ENCODE measurements around the gene WWOX.

The WWOX gene

DNA sequence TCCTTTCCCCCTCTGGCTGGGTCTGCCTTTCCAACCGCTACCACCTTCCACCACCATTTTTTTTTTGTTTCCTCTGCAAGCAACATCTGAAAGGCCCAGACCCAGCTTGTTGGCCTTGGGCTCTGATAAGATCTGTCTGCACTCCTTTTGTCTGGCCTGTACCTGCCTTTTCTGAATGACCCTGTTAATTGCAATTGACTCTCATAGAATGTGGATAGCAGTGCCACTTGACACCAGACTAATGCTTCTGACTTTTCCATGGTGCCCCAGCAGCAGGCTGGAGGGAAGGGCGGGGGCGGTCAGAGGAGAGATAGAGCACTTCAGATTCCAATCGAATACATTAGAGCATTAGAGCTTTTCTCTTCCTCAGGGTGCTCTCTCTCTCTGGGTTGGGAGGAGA, 538.9 kb downstream of the WWOX start:
- DNase-seq (ENCODE audit: low read depth in 1 of 2, low spot score in 1 of 2) = no peak

DNA sequence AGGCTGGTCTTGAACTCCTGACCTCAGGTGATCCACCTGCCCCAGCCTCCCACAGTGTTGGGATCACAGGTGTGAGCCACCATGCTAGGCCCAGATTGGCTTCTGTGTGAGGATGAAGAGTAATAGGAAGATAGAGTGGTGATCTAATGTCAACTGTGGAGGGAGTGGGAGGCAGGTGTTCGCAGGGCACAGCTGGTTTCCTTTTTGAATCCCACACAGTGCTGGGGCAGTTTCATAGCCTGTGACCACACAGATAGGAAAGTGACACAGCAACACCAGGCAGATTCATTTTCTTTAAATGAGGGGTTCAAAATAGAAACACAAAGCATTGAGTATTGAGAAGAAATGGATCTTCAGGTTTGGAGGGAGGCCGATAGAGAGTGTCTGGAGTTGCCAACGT, 540.3 kb downstream of the WWOX start:
- no peak for DNase-seq (ENCODE audit: low read depth in 1 of 2, low spot score in 1 of 2)

DNA sequence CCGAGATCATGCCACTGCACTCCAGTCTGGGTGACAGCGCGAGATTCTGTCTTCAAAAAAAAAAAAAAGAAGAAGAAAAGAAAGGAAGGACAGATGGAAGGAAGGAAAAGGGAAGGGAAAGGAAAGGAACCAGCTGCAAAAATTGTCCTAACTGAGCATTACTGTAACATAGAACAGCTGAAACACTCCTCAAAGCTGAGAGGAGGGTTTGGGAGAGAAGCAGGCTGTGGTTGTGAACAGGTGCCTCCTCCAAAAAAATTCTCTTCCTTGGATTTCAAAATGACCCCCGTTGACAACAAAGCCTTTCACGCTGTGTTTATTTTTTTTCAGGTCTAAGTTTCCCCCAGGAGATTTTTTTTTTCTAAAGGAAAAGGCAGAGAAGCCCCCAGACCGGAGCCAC, 541.4 kb downstream of the WWOX start:
- DNase-seq (ENCODE audit: low read depth in 1 of 2, low spot score in 1 of 2) = no peak

DNA sequence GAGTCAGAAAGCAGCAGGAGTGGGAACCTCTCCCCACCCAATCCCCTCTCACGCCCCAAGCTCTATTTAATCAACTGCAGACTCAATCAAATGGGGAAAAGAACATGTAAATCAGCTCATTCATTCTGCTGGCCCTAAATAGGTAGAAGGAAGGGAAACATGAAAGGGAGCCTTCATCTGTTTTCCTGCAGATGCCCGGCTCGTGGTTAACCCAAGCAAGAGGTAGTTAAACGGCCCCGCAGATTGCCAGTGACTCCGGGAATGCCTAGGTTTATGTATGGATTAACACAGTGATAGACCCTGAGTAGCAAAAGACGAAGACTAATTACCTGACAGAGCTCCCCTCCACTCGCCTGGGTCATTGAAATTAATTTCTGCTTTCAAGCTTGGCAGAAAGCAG, 542.0 kb downstream of the WWOX start:
- no peak for DNase-seq (ENCODE audit: low read depth in 1 of 2, low spot score in 1 of 2)

DNA sequence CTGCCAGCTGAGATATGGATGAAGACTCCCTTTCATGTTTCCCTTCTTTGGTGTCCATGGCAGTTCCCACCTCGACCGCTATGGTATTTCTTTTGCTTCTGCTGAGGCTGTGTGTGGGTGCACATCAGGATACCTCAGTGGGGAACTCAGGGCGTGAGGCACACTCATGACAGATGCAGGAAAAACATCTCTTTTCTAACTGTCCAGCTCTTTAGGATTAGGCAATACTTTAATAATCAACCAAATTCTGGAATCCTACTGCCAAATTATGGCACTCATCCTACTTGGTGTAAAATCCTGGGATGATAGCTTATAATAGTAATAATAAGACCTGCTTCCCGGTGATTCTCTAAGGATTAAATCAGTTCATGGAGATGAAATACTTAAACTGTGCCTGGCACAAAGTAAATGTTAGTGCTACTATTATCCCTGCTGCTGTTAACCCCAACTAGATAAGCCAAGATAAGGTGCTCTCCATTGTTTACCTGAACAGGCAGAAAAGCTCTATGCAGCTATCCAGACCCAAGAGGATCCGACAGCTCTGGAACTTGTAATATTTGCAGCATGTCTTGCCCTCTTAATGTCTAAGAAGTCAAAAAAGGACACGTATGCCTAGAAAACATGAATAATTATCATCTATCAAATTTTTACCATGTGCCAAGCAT, 543.3 kb downstream of the WWOX start:
- DNase-seq (ENCODE audit: low read depth in 1 of 2, low spot score in 1 of 2) = no peak

DNA sequence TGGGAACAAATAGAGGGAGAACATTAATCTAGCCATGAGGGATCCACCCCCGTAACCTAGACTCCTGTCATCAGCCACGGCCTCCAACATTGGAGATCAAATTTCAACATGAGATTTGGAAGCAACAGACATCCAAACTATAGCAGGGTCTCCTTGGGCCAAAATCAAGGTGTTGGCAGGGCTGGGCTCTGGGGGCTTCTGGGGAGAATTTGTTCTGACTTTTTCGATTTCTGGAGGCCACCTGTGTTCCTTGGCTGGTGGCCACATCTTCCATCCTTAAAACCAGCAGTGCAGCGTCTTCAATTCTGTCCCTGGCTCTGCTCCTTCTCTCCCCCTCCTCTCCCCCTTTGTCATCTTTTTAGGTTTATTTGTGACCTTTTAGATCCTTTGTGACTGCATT, 546.2 kb downstream of the WWOX start:
- no peak for DNase-seq (ENCODE audit: low read depth in 1 of 2, low spot score in 1 of 2)

DNA sequence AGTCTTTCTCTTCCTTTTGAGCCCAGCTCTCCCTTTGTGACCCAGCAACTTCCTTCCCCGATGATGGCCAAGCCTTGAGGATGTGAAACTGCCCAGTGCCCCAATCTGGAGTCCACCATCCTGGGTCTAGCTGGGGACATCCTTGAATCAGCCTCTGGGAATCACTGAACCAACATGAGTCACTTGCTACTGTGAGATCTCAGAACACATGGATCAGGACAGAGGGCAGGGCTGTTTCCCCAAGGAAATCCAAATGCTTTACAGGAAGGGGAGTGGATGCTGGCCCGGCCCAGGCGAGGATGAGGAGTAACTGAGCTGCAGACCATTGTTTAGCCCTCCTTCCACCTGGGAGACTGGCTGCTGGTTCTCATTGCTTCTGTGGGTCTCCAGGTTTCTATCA, 547.6 kb downstream of the WWOX start:
- no peak for DNase-seq (ENCODE audit: low read depth in 1 of 2, low spot score in 1 of 2)

DNA sequence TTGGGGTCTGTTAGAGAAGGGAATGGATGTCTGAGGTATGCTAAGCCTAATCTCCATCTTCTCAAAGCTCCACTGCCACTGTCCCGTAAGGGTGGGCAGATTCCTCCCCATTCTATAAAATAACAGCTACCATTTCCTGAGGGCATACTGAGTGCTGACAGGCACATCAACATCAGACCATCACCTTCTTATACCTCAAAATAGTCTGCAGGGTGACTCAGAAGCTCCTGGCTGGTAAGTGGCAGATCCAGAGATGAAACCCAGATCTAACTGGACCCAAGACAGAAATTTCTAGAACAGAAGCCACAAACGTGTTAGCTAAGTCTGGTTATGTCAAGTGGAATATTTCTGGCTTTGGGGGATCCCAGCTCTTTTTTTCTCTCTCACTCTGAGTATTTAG, 548.0 kb downstream of the WWOX start:
- DNase-seq (ENCODE audit: low read depth in 1 of 2, low spot score in 1 of 2) = no peak

DNA sequence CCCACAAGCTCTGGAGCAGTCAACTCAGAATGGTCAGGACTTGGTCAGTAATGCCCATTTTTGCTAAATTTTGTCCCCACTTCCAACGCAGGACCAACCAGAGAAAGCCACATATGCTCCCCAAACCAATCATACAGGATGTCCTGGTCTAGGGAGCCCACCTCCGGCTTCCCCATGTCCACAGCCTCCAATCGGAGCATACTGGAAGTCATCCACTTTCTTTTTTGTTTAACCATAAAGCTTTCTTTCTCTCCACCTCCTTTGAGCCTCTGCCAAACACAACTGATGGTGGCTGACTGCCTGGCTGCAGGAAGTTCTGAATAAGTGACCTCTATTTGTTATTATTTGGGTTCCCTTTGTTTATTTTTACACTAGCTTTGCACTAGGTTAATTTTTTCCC, 549.1 kb downstream of the WWOX start:
- no peak for DNase-seq (ENCODE audit: low read depth in 1 of 2, low spot score in 1 of 2)

DNA sequence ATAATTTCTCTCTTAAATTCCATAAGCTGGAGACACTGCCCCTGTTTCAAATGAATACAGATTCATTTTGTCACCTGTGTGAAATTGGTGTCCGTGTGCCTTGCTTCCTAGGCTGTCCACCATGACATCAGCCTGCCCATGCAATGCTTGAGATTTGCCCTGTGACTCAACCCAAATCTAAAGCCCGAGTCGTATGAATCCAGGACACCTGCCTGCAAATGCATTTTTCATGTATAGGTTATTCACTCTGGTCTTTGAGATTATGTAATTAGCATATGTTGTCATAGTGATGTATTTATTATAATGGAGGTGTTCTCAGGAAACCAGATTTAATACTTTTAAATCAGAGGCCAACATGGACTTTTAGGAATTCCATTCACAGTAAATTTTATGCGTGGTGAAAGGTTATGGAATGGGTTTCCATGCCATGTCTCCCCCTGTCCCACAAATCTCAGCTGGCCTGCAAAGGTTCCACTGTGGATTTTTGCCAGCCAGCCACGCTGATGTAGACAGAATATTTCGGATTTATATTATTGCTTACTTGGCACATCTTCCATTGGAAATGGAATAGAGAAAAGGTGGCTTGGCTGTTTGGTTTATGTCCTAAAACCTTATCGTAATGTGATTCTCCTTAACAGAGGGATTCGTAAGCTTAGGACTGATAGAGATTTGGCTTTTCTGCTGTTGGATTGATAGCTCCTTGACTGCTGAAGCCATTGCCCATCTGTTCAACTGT, 551.1 kb downstream of the WWOX start:
- DNase-seq (ENCODE audit: low read depth in 1 of 2, low spot score in 1 of 2) = no peak

DNA sequence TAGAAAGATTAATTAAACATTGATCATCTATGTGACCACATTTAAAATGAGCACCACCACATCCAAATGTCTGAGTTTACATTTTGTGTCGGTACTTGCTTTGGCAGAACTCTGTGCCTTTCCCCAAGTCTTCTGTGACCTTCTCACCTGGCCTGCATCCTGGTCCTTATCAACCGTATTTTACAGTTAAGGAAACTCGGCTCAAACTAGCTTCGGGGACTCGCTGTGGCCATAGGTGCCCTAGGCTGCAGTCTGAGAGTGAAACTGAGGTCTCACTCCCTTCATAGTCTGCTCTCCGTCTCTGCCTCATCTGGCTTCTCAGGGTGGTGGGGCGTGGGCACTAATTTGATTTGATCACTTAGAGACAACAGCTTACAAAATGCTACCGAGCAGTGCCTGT, 555.5 kb downstream of the WWOX start:
- no peak for DNase-seq (ENCODE audit: low read depth in 1 of 2, low spot score in 1 of 2)

DNA sequence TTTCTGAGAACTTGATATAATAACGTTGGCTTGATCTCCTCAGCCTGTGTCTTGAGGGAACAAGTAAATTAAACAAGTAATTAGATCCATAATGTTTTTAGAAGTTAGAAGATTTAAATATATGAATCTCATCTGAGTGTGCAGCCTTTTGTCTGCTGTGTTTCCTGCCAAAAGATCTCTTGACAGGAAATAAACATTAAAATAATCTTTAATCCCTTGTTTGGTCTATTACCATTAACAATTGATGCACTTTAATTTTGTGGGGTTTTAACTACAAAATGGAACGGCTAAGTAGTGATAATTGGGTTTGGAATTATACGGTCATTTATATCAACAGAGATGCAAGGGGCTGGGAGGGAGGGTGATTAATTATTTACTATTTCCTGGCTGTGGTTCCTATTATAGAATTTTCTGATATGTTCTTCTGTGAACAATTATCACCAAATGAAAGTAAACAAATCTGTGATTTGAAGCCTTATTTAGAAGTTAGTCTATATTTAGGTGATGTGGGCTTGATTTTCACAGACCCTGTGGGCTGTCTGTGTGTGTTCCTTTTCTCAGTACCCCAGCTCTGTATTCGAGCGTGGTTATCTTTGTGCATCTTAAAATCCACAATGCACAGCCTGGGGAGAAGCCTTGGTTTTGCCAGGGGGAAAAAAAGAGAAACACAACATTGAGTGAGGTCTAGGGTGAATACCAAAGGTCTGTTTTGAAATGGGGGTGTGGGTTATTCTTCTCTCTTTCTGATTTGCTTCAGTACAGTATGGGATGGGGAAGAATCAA, 556.1 kb downstream of the WWOX start:
- DNase-seq (ENCODE audit: low read depth in 1 of 2, low spot score in 1 of 2) = no peak

DNA sequence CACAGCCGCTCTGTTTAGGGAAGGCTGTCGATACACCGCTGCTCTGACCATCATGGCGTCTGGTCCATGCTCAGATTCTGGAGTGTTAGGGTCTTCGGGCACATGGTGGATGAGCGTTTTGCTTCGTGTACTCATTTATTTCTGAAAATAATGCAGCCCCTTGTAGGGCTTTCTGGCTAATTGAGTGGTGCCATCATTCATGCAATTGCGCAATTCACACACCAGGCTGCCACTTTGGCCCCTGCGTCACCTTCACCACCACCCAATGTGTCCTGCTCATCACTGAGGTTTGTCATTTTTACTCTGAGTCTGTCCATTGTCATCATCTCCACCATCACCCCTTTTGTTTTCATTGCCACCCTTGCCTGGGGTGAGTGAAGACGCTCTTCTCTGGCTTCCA, 557.4 kb downstream of the WWOX start:
- DNase-seq (ENCODE audit: low read depth in 1 of 2, low spot score in 1 of 2) = no peak

DNA sequence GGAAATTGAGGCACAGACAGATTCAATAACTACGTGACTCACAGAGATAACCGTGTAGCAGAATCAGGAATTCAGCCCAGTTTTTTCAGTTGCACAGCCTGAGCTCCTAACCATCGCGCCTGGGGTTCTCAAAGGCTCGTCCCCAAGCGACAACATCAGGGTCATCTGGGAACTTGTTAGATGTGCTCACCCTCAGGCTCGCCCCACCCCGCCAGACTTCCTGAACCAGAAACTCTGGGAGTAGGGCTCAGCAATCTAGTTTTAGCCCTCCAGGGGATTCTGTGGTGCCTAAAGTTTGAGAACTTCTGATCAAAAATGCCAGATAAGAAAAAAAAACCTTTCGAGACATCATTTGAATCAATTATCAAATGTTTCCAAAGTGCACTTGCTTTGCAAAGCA, 559.8 kb downstream of the WWOX start:
- no peak for DNase-seq (ENCODE audit: low read depth in 1 of 2, low spot score in 1 of 2)

DNA sequence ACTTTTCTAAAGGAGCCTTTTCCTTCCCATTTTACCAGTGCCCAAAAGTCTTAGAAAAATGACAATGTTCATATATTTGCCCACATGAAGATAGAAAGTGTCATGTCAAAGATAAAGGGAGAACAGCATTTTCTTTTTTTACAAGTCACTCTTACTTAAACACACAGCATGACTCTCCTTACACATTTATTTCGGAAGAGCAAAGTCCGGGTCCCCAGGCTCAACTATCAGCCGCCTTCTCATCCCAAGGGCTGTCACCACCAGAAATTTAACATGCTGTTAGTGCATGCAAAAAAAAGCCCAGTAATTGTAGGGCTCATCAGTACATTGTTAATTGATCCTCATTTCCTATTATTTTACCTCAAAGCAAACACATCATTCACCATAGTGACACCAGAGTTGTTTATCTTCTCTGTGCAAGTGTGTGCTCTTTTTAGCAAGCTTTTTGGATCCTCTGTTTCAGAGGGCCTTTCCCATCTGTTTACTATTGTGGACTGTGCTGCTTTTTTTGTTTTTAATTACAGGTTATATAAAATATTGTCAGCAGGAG, 560.3 kb downstream of the WWOX start:
- DNase-seq (ENCODE audit: low read depth in 1 of 2, low spot score in 1 of 2) = no peak

DNA sequence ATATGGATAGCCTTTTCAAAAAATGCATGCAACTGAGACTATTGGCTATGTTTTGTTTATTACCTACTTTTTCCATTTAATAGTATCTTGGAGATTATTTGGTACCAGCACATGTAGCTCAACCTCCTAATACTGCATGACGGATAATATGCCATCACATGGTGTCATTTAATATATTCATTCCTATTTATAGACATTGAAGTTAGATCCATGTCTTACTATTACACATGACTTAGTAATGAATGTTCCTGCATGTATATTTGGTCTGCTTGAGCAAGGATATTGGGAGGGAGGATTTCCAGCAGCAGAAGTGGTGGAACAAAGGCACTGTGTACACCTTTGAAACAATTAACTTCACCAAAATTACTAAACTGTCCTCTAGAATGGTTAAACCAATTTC, 561.3 kb downstream of the WWOX start:
- no peak for DNase-seq (ENCODE audit: low read depth in 1 of 2, low spot score in 1 of 2)

DNA sequence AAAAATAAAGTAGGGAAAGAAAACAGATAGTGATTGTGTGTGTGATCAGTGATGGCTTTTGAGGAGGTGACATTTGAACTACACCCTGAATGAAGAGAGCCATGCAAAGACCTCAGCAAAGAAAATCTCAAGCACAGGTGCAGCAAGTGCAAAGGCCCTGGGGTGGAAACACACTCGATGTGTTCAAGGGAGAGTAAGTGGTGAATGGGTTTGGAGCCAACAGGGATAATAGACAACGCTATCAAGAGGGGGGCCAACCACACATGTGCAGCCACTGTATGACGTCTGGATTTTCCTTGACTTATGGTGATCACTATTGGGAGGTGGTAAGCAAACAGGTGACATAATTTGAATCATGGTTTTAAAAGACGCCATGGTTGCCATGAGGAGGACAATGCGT, 564.2 kb downstream of the WWOX start:
- no peak for DNase-seq (ENCODE audit: low read depth in 1 of 2, low spot score in 1 of 2)

DNA sequence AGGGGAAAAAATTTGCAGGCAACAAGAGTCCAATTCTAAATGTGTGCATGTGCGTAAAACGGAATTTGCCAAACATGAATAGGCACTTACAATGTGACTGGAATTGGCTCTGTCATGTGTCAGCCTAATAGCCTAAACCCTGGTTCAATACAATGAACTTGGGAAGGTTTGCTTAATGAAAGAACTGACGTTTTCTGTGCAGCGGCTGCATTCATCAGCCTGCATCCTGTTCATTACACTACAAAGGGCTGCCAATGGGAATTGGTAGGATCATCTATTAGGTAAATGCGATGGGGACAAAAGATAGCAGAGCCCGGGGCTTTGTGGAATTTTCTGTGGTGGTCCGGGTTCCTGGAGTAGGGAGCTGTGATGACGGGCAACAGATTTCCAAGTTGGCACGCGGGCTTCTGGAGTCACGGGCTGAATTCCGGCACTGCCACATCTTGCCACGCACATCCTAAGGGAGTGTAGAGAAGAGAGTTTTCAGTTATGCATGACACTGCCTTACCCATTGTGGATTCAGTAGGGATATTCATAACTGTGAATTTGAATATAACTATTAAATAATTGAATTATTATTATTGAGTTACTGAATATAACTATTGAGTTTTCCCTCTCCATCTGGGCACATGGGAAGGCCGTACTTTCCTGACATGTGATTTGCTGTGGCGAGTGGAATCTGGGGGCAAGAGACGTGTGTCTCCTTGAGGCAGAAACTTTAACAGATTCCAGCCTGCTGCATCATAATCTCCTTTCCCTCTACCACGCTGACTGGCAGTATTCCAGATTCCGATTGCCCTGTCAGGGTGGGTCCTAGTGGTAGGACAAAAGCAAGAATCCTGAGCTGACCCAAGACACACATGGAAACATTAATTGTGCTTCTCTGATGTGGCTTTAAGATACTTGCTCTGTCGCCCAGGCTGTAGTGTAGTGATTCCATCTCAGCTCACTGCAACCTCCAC, 565.6 kb downstream of the WWOX start:
- DNase-seq (ENCODE audit: low read depth in 1 of 2, low spot score in 1 of 2) = no peak

DNA sequence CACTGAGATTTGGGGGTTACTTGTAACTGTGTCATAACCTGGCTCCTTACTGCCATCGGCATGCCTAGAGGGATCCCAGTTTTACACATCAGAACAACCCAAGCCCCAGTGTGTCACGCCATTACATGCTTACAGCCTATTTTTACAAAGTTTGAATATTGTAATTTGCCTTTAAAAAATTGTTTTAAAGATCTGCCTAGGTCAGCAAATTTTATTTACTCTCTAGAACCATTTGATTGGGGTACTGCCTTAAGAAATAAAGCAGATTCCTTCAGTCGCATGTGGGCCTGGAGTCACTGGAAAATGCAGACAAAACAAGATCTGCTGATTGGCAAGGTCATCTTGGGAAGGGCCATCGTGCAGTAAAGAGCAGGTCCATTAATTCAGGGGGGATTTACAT, 566.9 kb downstream of the WWOX start:
- DNase-seq (ENCODE audit: low read depth in 1 of 2, low spot score in 1 of 2) = no peak

DNA sequence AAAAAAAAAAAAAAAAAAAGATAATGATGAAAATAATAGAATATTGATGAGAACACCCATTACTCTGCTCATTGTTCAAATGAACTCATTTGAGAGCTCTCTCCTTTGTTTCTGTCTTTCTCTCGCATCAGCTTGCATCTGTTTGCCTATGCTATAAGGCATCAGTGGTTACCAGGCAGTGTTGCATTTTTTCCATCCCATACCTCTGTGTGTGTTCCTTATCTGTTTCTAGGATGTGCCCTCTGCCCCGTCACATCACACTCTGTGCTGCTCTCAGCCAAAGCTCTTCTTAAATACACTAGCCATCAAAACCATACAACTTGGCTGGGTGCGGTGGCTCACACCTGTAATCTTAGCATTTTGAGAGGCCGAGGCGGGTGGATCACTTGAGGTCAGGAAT, 568.2 kb downstream of the WWOX start:
- DNase-seq (ENCODE audit: low read depth in 1 of 2, low spot score in 1 of 2) = no peak

DNA sequence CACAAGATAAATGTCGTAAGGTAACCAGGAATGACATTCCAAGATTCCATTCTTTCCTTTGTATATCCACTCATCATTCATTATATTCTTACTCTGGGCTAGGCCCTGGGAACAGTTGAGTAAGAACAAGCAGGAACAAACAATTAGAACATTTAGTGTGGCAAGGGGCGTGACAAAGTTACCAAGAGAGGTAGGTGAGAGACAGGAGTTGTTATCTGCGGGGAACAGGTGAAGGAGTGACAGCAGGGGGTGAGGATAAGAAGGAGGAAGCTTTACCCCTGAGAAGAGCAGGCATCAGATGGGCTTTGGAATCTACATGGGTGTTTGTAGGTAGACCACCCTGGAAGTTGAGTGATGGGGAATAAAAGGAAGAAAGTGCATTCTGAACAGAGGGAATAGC, 568.9 kb downstream of the WWOX start:
- no peak for DNase-seq (ENCODE audit: low read depth in 1 of 2, low spot score in 1 of 2)

Data from activated CD4-positive, alpha-beta T cell treated with anti-CD3 and anti-CD28 coated beads, Interleukin-2, amount 50 U/mL, for 24 hours (primary cell).